ENCODE measurements around the gene TRIM10.
"Not testable (repeated sequence)": the region's sequence is repeated elsewhere in the genome, so short reads cannot be mapped to it uniquely, and the experiment has no call there.

The TRIM10 gene

GRCh38 chr6:30152910-30153610 is 8.0 kb downstream of the TRIM10 start:
- DNase-seq (ENCODE audit: low read depth): no peak

GRCh38 chr6:30152016-30152673 is 8.9 kb downstream of the TRIM10 start:
- no peak for DNase-seq (ENCODE audit: low read depth)

GRCh38 chr6:30151580-30151979 is 9.4 kb downstream of the TRIM10 start:
- DNase-seq (ENCODE audit: low read depth): no peak

DNA sequence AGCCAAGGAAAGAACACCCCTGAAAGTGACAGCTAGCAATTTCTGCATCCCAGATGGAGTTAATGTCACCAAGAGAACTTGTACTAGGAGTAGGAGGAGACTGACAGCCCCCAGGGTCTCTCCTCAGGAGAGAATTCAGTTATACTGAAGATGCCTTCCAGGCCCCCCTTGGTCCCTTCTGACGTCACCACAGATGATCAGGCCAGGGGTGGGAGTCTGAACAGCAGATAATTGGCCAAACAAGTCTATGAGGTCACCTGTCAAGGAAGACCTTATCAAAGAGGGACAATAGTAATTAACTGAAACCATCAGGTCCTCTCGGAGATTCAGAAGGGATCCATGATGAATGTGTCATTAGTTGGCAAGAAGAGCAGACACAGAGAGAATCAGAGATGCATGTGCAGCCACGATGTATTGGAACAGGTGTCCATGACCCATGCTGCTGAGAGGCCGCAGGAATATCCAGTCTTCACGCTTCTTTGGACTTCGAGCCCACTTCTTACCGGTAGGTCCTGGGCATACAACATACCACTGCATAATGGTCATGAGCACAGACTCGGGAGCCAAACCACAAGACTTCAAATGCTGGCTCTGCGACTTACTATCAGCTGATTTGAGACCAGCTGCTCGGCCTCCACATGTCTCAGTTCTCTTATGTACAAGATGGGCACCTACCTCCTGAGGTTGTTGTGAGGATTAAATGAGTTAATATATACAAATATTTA is 10.2 kb downstream of the TRIM10 start:
- DNase-seq (ENCODE audit: low read depth): no peak

DNA sequence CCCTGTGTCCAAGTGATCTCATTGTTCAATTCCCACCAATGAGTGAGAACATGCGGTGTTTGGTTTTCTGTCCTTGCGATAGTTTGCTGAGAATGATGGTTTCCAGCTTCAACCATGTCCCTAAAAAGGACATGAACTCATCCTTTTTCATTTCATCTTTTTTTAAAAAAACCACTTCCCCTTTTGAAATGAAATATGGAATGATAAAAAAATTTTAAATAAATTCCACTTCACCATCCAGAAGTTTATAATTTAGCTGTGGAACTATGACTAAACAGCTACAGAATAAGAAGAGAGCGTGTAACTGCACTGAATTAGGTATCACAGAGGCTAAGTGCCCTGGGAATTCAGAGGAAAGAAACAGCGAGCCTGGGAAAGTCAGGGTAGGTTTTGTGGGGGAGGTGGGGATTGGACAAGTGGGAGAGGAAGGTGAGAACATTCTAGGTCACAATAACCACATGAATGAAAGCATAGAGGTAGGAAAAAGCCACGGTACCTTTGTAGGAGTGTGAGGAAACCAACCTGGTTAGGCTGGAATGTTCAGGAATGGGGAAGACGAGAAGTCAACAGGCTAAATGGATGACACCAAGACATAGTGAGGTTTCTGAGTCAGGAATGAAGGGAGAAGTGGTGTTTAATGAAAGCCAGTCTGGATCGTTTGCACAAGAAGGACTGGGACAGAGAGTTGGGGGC is 11.0 kb downstream of the TRIM10 start:
- no peak for DNase-seq (ENCODE audit: low read depth)

DNA sequence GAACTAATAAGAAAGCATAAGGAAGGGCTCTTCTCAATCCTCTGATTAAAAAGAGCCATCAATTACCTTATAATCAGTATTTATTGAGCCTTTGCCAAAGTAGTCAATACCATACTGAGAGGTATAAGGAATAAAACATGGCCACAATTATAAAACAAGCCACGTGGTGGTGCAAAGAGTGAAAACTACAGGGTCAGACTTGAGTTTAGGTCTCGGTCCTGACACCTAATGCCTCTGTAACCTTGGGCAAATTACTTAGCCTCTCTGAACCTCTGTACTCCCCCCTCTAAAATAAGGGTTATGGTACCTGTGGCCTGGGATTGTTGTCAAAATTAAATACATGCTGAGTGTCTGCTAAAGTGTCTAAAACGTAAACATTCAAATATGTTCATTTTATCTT is 11.8 kb downstream of the TRIM10 start:
- DNase-seq (ENCODE audit: low read depth): no peak

DNA sequence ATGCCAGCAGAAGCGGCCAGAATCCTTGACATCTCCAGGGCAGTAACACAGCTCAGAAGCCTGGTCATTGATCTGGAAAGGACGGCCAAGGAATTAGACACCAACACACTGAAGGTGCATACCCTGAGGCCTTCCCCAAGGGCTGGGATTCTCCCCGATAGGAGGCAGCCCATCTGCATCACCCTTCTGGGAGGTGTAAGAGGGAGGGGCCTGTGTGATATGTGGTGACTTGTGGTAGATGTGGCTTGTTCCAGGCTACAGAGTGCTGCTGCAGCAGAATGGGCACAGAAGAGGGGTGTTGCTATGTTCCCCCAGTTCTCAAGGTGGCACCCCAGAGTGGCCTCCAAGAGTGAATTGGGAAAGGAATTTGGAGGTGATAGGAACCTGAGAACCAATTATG is 13.9 kb downstream of the TRIM10 start:
- DNase-seq (ENCODE audit: low read depth): no peak

GRCh38 chr6:30145818-30146217 is 15.2 kb downstream of the TRIM10 start:
- no peak for DNase-seq (ENCODE audit: low read depth)

DNA sequence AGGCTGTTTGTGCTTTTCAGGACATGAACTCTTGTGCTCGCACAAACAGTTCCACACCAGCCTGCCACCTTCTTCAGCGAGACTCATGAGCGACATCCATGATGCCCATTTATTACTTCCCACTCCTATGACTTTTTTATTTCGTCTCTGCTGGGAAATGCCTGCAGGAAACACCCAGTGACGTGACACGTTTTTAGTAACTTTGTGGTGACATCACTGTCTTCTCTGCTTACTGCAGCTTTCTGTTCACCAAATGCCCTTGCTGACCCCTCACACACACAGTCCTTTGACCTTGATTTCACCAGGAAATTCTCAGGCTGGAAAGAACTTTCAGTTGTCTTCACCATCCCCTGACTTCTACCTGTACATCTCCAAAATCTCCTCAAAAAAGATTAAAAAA is 16.2 kb downstream of the TRIM10 start:
- no peak for DNase-seq (ENCODE audit: low read depth)

DNA sequence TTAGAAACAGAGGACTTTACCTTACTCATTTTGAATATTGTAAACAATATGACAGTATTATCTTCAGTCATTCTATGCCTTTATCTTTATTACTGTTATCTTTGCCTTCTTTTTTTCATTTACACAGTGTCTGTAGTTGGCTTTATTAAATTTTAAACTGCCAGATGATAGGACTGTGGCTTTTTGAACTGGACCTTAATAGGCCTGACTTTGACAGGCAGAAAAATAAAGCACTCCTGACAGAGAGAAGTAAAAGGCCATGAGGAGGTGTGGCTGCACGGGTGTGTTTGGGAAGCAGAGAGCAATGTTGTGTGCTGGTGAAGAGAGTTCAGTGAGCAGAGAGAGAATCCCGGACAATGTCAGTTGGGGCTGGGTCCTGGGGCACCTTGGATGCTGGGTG is 17.2 kb downstream of the TRIM10 start:
- no peak for DNase-seq (ENCODE audit: low read depth)

GRCh38 chr6:30142665-30143064 is 18.3 kb downstream of the TRIM10 start:
- DNase-seq (ENCODE audit: low read depth): no peak

GRCh38 chr6:30140240-30140639 is 20.8 kb downstream of the TRIM10 start:
- DNase-seq (ENCODE audit: low read depth): not testable (repeated sequence)

DNA sequence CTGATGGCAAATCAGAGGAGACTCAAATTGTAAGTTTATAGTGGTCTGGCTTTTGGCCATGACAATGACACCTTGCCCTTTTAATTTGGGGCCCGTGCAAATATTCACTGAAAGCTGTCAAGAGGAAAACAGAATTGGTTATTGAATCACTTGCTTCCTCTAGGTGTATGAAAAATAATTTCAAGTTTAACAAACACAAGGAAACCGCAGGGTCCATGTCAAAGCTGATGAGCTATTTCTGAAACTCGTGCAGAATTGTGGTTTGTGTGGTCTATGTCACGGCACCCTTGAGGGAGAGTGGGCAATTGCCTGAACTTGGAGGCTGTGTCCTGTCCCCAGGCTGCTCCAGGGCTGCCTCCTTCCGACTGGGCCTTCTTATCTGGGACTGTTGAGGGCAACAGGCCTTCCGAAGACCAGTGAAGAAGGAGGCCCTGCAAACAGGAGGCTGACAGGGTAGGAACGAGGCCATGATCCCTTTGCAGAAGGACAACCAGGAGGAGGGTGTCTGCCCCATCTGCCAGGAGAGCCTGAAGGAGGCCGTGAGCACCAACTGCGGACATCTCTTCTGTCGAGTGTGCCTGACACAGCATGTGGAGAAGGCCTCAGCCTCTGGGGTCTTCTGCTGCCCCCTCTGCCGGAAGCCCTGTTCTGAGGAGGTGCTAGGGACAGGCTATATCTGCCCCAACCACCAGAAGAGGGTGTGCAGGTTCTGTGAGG is 24.3 kb downstream of the TRIM10 start:
- no peak for DNase-seq (ENCODE audit: low read depth)

DNA sequence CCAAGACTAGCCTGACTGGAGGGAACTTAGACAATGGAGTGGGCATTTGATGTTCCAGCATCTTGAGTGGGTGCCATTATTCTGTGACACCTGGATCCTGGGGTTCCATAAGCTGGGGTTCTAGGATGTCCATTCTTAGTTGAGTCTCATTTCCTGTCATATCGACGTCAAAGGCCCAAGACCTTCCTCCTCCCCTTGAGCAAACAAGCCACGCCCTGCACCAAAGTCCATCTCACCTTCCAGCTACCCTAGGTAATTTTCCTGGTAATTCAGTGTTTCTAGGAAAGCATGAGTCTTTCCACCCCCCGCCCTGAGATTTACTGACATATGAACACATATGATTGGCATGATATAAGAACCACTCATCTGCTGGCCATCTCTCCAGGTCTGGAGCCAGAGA is 25.3 kb downstream of the TRIM10 start, which contains the start of gene TRIM40:
Gene TRIM40, plus strand, starts transcription at position 384 of the 400 bp plus-strand sequence. CDS start 897 bp downstream, outside the sequence.
- DNase-seq (ENCODE audit: low read depth): no peak

- no peak for DNase-seq (ENCODE audit: low read depth)
Observed at GRCh38 chr6:30135147-30135546, 25.9 kb downstream of the TRIM10 start.

GRCh38 chr6:30131947-30132497 is 29.0 kb downstream of the TRIM10 start:
- no peak for DNase-seq (ENCODE audit: low read depth)

- peak; percentile 40 for DNase-seq (ENCODE audit: low read depth)
Observed at GRCh38 chr6:30130887-30131862, 29.8 kb downstream of the TRIM10 start.

DNA sequence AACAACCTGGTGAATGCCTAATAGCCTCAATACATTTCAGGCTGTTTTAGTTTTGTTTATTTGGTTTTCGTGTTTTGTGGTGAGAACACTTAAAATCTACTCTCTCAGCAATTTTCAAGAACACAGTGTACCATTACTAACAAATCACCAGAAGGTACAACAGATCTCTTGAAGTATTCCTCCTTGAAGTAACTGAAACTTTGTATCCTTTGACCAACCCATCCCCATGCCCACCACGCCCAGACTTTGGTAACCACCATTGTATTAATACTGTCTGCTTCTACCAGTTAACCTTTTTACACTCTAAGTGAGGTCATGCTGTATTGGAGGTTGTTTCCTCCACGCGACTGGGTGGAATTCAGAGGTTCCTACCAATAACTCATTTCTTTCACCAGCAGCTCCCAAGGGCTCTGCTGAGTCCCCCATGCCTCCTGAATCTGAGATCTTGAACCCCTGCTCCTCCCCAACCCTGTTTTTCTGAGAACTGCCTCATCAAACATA is 30.8 kb downstream of the TRIM10 start:
- DNase-seq (ENCODE audit: low read depth): no peak

- DNase-seq (ENCODE audit: low read depth): no peak
Observed at GRCh38 chr6:30129265-30130178, 31.5 kb downstream of the TRIM10 start.
